Measurements from ENCODE around the gene NCOA7.

Gene NCOA7

DNA sequence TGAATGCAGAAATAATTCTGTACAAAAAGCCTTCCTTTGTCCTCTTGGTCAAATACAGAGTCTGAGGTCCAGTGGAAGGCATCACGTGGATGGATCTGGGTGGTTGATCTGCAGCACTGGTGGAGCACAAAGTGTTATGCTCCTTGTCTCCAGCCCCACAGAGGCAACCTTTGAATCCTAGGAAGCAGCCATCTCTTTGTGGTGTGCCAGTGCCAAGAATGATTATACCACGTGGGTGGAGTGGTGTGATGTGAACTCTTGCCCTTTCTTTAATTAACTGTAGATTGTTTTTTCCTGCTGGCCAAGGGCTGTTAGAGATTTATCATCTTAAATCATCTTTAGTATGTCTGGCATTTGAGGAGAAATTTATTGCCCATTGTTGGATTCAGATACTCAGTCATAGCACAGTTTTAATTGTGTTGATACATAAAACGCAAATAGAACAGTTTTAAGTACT, 31.1 kb downstream of the NCOA7 start:
- H2AFZ ChIP-seq (ENCODE audit: low read length), result no peak overlapping the region
- no peaks in the 10 kb centered on the region for H3K9me3 ChIP-seq (replicated peaks; ENCODE audit: insufficient read depth, low read length)
- H3K36me3 ChIP-seq (replicated peaks; ENCODE audit: insufficient read depth, low read length), result no peaks in the 10 kb centered on the region
- H3K4me3 ChIP-seq (ENCODE audit: low read length), result no peak overlapping the region
- H3K4me2 ChIP-seq (ENCODE audit: low read depth, low read length), result no peak overlapping the region
- no peaks in the 10 kb centered on the region for H3K9me2 ChIP-seq (replicated peaks; ENCODE audit: insufficient read depth, low read length)
- H3K27ac ChIP-seq (ENCODE audit: low read length), result no peak overlapping the region
- 0 out of 2 replicates have a peak, but pooled peaks cover 5% of the 10 kb centered on the region for H3K4me1 ChIP-seq (ENCODE audit: low read length)
- no peaks in the 10 kb centered on the region for H3K79me2 ChIP-seq (ENCODE audit: low read length)
- no peak for DNase-seq
- no peaks in the 10 kb centered on the region for H4K20me1 ChIP-seq (ENCODE audit: insufficient read depth, low read length)
- no peak overlapping the region for H3K9ac ChIP-seq (ENCODE audit: low read length)
- H3F3A ChIP-seq (ENCODE audit: insufficient read depth, low read length), result no peaks in the 10 kb centered on the region
- TF ChIP-seq, protein P1, sequence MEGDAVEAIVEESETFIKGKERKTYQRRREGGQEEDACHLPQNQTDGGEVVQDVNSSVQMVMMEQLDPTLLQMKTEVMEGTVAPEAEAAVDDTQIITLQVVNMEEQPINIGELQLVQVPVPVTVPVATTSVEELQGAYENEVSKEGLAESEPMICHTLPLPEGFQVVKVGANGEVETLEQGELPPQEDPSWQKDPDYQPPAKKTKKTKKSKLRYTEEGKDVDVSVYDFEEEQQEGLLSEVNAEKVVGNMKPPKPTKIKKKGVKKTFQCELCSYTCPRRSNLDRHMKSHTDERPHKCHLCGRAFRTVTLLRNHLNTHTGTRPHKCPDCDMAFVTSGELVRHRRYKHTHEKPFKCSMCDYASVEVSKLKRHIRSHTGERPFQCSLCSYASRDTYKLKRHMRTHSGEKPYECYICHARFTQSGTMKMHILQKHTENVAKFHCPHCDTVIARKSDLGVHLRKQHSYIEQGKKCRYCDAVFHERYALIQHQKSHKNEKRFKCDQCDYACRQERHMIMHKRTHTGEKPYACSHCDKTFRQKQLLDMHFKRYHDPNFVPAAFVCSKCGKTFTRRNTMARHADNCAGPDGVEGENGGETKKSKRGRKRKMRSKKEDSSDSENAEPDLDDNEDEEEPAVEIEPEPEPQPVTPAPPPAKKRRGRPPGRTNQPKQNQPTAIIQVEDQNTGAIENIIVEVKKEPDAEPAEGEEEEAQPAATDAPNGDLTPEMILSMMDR (IDR thresholded peaks at IDR 0.05; ENCODE audit: low read length), result no peak
- TF ChIP-seq EZH2 (optimal IDR thresholded peaks at IDR 0.05; ENCODE audit: low read depth, low read length) (no peak), EZH2phosphoT487 (IDR thresholded peaks at IDR 0.05; ENCODE audit: low read length) (no peak)
- no peaks in the 10 kb centered on the region for H3K27me3 ChIP-seq (replicated peaks; ENCODE audit: insufficient read depth, low read length)

DNA sequence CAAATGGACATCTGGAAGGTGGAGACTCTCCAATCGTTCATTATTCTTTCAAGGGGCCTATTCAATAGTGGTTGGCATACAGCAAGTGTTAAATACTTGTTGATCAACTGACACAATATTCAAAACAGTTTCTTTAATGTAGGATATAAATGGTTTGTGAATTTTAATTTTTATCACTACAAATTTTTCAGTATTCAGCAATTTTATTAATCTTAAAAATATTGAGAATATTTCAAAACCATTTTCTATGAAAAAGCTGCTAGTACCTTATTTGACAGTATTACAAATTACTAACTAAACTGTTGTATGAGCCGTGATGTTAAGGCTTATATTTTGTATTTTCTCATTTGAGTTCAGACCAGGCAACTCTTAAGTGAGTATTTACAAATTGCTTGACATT, 32.4 kb downstream of the NCOA7 start:
- H3F3A ChIP-seq (ENCODE audit: insufficient read depth, low read length), result no peaks in the 10 kb centered on the region

DNA sequence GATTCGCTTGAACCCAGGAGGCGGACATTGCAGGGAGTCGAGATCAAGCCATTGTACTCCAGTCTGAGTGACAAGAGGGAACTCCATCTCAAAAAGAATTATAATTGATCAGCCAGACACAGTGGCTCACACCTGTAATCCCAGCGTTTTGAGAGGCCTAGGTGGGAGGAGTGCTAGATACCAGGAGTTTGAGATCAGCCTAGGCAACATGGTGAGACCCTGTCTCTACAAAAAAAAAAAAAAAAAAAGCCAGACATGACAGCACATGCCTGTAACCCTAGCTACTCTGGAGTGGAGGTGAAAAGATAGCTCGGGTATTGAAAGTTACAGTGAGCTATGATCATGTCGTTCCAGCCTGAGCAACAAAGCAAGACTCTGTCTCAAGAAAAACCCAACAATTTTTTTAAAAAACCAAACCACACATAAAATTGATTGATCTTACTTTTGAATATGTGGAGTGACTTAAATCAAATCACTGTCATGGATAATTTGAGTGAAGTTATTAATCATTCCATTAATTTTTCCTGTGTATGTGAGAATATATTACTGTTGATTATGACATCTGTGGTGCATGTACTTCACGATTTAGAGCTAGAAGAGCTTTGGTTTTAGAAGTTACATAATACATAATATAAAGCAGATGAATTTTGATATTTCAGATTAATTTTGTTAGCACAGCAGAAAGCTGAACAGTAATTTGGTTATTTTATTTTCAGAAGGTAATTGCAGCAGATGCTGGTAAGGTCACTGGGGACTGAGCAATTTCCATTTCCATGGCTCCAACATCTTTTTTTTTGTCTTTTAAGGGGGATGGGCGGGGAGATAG, 34.4 kb downstream of the NCOA7 start:
- no peak for TF ChIP-seq EZH2phosphoT487 (IDR thresholded peaks at IDR 0.05; ENCODE audit: low read length)
- TF ChIP-seq EZH2 (optimal IDR thresholded peaks at IDR 0.05; ENCODE audit: low read depth, low read length), result no peak
- TF ChIP-seq, protein P1 (IDR thresholded peaks at IDR 0.05; ENCODE audit: low read length), result no peak

More for the DNA sequence above, 32.4 kb downstream of the NCOA7 start:
- no peak overlapping the region for H3K9ac ChIP-seq (ENCODE audit: low read length)
- no peaks in the 10 kb centered on the region for H3K9me2 ChIP-seq (replicated peaks; ENCODE audit: insufficient read depth, low read length)
- H4K20me1 ChIP-seq (ENCODE audit: insufficient read depth, low read length), result no peaks in the 10 kb centered on the region
- H3K27ac ChIP-seq (ENCODE audit: low read length), result no peak overlapping the region
- no peaks in the 10 kb centered on the region for H3K9me3 ChIP-seq (replicated peaks; ENCODE audit: insufficient read depth, low read length)
- no peak overlapping the region for H3K4me3 ChIP-seq (ENCODE audit: low read length)
- no peak overlapping the region for H2AFZ ChIP-seq (ENCODE audit: low read length)
- no peaks in the 10 kb centered on the region for H3K27me3 ChIP-seq (replicated peaks; ENCODE audit: insufficient read depth, low read length)
- H3K4me2 ChIP-seq (ENCODE audit: low read depth, low read length), result no peak overlapping the region
- DNase-seq, result no peak
- TF ChIP-seq, protein P1 (IDR thresholded peaks at IDR 0.05; ENCODE audit: low read length), result no peak
- TF ChIP-seq EZH2 (optimal IDR thresholded peaks at IDR 0.05; ENCODE audit: low read depth, low read length), result no peak
- no peak for TF ChIP-seq EZH2phosphoT487 (IDR thresholded peaks at IDR 0.05; ENCODE audit: low read length)
- H3K4me1 ChIP-seq (ENCODE audit: low read length), result 0 out of 2 replicates have a peak, but pooled peaks cover 5% of the 10 kb centered on the region
- H3K79me2 ChIP-seq (ENCODE audit: low read length), result no peaks in the 10 kb centered on the region
- no peaks in the 10 kb centered on the region for H3K36me3 ChIP-seq (replicated peaks; ENCODE audit: insufficient read depth, low read length)

More for the DNA sequence above, 34.4 kb downstream of the NCOA7 start:
- Histone ChIP-seq H3K27me3 (replicated peaks; ENCODE audit: insufficient read depth, low read length) (no peaks in the 10 kb centered on the region), H3K4me2 (ENCODE audit: low read depth, low read length) (no peak overlapping the region), H3K27ac (ENCODE audit: low read length) (no peak overlapping the region), H3K36me3 (replicated peaks; ENCODE audit: insufficient read depth, low read length) (no peaks in the 10 kb centered on the region), H2AFZ (ENCODE audit: low read length) (no peak overlapping the region), H3K9ac (ENCODE audit: low read length) (no peak overlapping the region), H3K4me1 (ENCODE audit: low read length) (no peaks in the 10 kb centered on the region), H3K9me3 (replicated peaks; ENCODE audit: insufficient read depth, low read length) (no peaks in the 10 kb centered on the region), H3K9me2 (replicated peaks; ENCODE audit: insufficient read depth, low read length) (no peaks in the 10 kb centered on the region), H3K4me3 (ENCODE audit: low read length) (no peak overlapping the region), H4K20me1 (ENCODE audit: insufficient read depth, low read length) (no peaks in the 10 kb centered on the region), H3K79me2 (ENCODE audit: low read length) (no peaks in the 10 kb centered on the region), H3F3A (ENCODE audit: insufficient read depth, low read length) (no peaks in the 10 kb centered on the region)
- DNase-seq, result no peak

Data from MM.1S (cell line).